Effector memory CD8-positive, alpha-beta T cell (primary cell): ENCODE measurements around the gene GLIPR1L2.
"Not testable (repeated sequence)": the region's sequence is repeated elsewhere in the genome, so short reads cannot be mapped to it uniquely, and the experiment has no call there.

ENCODE experiments used
- ATAC-seq: fragments of 150-1000 bp; cut with Tn5 transposase; replicated peaks from 2 replicates; pipeline ENCODE4 v1.10.0; 2021; ENCODE audit warnings: mild to moderate bottlenecking, moderate library complexity
- DNase-seq, 3 experiments: peaks; one replicate each; pipeline ENCODE4 v3.0.0; 2021
- H3K27ac Mint-ChIP-seq, 2 donors: one replicate each; pipeline ENCODE4 v1.8.0; 2022; ENCODE audit warnings: mild to moderate bottlenecking in 2 of 2, mixed read lengths in 2 of 2, moderate library complexity in 2 of 2
- H3K27me3 Mint-ChIP-seq, 2 donors: one replicate each; pipeline ENCODE4 v1.8.0; 2022; ENCODE audit warnings: mixed read lengths in 2 of 2
- H3K36me3 Mint-ChIP-seq: one replicate; pipeline ENCODE4 v1.8.0; 2022; ENCODE audit warnings: mild to moderate bottlenecking, moderate library complexity, mixed read lengths; ENCODE audit not compliant: insufficient read depth
- H3K4me1 Mint-ChIP-seq, 2 donors: one replicate each; pipeline ENCODE4 v1.8.0; 2022; ENCODE audit warnings: low read depth in 2 of 2, mixed read lengths in 2 of 2
- H3K4me3 Mint-ChIP-seq, 2 donors: one replicate each; pipeline ENCODE4 v1.8.0; 2022; ENCODE audit warnings: mild to moderate bottlenecking in 2 of 2, mixed read lengths in 2 of 2, moderate library complexity in 2 of 2
- H3K9me3 Mint-ChIP-seq, 2 donors: one replicate each; pipeline ENCODE4 v1.8.0; 2022; ENCODE audit warnings: mixed read lengths in 2 of 2
- total RNA-seq, 9 experiments: gene quantifications; one replicate each; lab custom pipeline; 2026; lab: John Stamatoyannopoulos, UW

GLIPR1L2 gene
- 0.07 to 2.4 (median 0.24) reads per million in 9 experiments for total RNA-seq

GRCh38 chr12:75390899-75391538, at the start of gene GLIPR1L2:
GLIPR1L2 (plus strand) TSS chr12:75391089; CDS start chr12:75391117, 28 bp downstream.
- Mint-ChIP-seq H3K27me3 (no peaks in the 10 kb centered on the region), H3K4me3 (peak within 1 kb of the TSS; percentile 90 to 92), H3K4me1 (peaks cover 24 to 36% of the 10 kb centered on the region in 2 donors), H3K9me3 (no peaks in the 10 kb centered on the region), H3K27ac (peak within 1 kb of the TSS; percentile 96 to 99), H3K36me3 (peaks cover 13% of the 10 kb centered on the region)
- DNase-seq (peak; percentile 81 to 85 (median 83)), ATAC-seq (peak; percentile 89)

- DNase-seq = no peak
- no peak overlapping the region for H3K27ac Mint-ChIP-seq
- no peaks in the 10 kb centered on the region for H3K9me3 Mint-ChIP-seq
These were observed 49.0 kb upstream of the GLIPR1L2 start for GRCh38 chr12:75341873-75342272.

GRCh38 chr12:75345531-75345930, 45.4 kb upstream of the GLIPR1L2 start:
- ATAC-seq (no peak), DNase-seq (no peak)
- no peak overlapping the region for H3K27ac Mint-ChIP-seq

More at GRCh38 chr12:75341873-75342272, 49.0 kb upstream of the GLIPR1L2 start:
- Mint-ChIP-seq H3K4me1 (peaks cover 0 to 4% of the 10 kb centered on the region in 2 donors), H3K36me3 (no peaks in the 10 kb centered on the region), H3K27me3 (no peaks in the 10 kb centered on the region), H3K4me3 (no peak overlapping the region)
- no peak for ATAC-seq

GRCh38 chr12:75346215-75346614, 44.7 kb upstream of the GLIPR1L2 start:
- peak; percentile 91 for ATAC-seq
- not testable (repeated sequence) for H3K36me3 Mint-ChIP-seq, H3K27me3 Mint-ChIP-seq, H3K9me3 Mint-ChIP-seq, DNase-seq, H3K4me3 Mint-ChIP-seq, H3K4me1 Mint-ChIP-seq
- H3K27ac Mint-ChIP-seq = peak overlapping the region in 1 of 2 donors; percentile 46

More at GRCh38 chr12:75345531-75345930, 45.4 kb upstream of the GLIPR1L2 start:
- Mint-ChIP-seq H3K36me3 (no peaks in the 10 kb centered on the region), H3K4me3 (no peak overlapping the region), H3K9me3 (no peaks in the 10 kb centered on the region), H3K27me3 (no peaks in the 10 kb centered on the region), H3K4me1 (peaks cover 1 to 4% of the 10 kb centered on the region in 2 donors)

- Mint-ChIP-seq H3K27me3 (no peaks in the 10 kb centered on the region), H3K9me3 (peaks cover 0 to 3% of the 10 kb centered on the region in 2 donors)
These were observed 40.9 kb upstream of the GLIPR1L2 start for GRCh38 chr12:75349946-75350345.

GRCh38 chr12:75350413-75350812, 40.5 kb upstream of the GLIPR1L2 start:
- H3K36me3 Mint-ChIP-seq = no peaks in the 10 kb centered on the region
- DNase-seq (no peak), ATAC-seq (no peak)
- no peak overlapping the region for H3K4me3 Mint-ChIP-seq
- no peak overlapping the region for H3K27ac Mint-ChIP-seq
- H3K27me3 Mint-ChIP-seq = no peaks in the 10 kb centered on the region
- peaks cover 4 to 12% of the 10 kb centered on the region in 2 donors for H3K4me1 Mint-ChIP-seq
- H3K9me3 Mint-ChIP-seq = peaks cover 0 to 6% of the 10 kb centered on the region in 2 donors

More at GRCh38 chr12:75349946-75350345, 40.9 kb upstream of the GLIPR1L2 start:
- no peak for ATAC-seq
- Mint-ChIP-seq H3K4me3 (no peak overlapping the region), H3K27ac (no peak overlapping the region), H3K36me3 (no peaks in the 10 kb centered on the region), H3K4me1 (peaks cover 4 to 12% of the 10 kb centered on the region in 2 donors)
- no peak for DNase-seq

- no peak for ATAC-seq
- Mint-ChIP-seq H3K9me3 (peaks cover 0 to 6% of the 10 kb centered on the region in 2 donors), H3K4me1 (peaks cover 4 to 8% of the 10 kb centered on the region in 2 donors), H3K27me3 (no peaks in the 10 kb centered on the region), H3K36me3 (no peaks in the 10 kb centered on the region), H3K4me3 (no peak overlapping the region), H3K27ac (no peak overlapping the region)
- DNase-seq = no peak
These were observed 36.9 kb upstream of the GLIPR1L2 start for GRCh38 chr12:75354011-75354410.

GRCh38 chr12:75360920-75361319, 30.0 kb upstream of the GLIPR1L2 start:
- no peak overlapping the region for H3K4me3 Mint-ChIP-seq
- H3K4me1 Mint-ChIP-seq = peaks cover 0 to 7% of the 10 kb centered on the region in 2 donors
- ATAC-seq (peak; percentile 36), DNase-seq (no peak)
- no peaks in the 10 kb centered on the region for H3K27me3 Mint-ChIP-seq
- no peaks in the 10 kb centered on the region for H3K36me3 Mint-ChIP-seq
- H3K27ac Mint-ChIP-seq = peak overlapping the region; percentile 77 to 78
- no peaks in the 10 kb centered on the region for H3K9me3 Mint-ChIP-seq

- Mint-ChIP-seq H3K4me3 (no peak overlapping the region), H3K27me3 (no peaks in the 10 kb centered on the region), H3K27ac (peak overlapping the region; percentile 77 to 78), H3K9me3 (no peaks in the 10 kb centered on the region), H3K4me1 (peaks cover 2 to 7% of the 10 kb centered on the region in 2 donors), H3K36me3 (no peaks in the 10 kb centered on the region)
- DNase-seq (no peak), ATAC-seq (no peak)
These were observed 29.5 kb upstream of the GLIPR1L2 start for GRCh38 chr12:75361408-75361807.

GRCh38 chr12:75364919-75365318, 26.0 kb upstream of the GLIPR1L2 start:
- Mint-ChIP-seq H3K4me3 (no peak overlapping the region), H3K9me3 (no peaks in the 10 kb centered on the region), H3K36me3 (no peaks in the 10 kb centered on the region), H3K27ac (no peak overlapping the region), H3K4me1 (peaks cover 2 to 7% of the 10 kb centered on the region in 2 donors), H3K27me3 (no peaks in the 10 kb centered on the region)
- DNase-seq (no peak), ATAC-seq (no peak)

GRCh38 chr12:75366629-75367028, 24.3 kb upstream of the GLIPR1L2 start:
- Mint-ChIP-seq H3K27me3 (no peaks in the 10 kb centered on the region), H3K9me3 (no peaks in the 10 kb centered on the region), H3K27ac (no peak overlapping the region), H3K36me3 (no peaks in the 10 kb centered on the region), H3K4me1 (peaks cover 0 to 2% of the 10 kb centered on the region in 2 donors), H3K4me3 (no peak overlapping the region)
- ATAC-seq = no peak
- DNase-seq = no peak

- H3K27ac Mint-ChIP-seq = no peak overlapping the region
- no peaks in the 10 kb centered on the region for H3K36me3 Mint-ChIP-seq
- no peak for DNase-seq
- H3K27me3 Mint-ChIP-seq = no peaks in the 10 kb centered on the region
- peaks cover 0 to 4% of the 10 kb centered on the region in 2 donors for H3K4me1 Mint-ChIP-seq
- H3K9me3 Mint-ChIP-seq = no peaks in the 10 kb centered on the region
- H3K4me3 Mint-ChIP-seq = no peak overlapping the region
- ATAC-seq = no peak
These were observed 15.9 kb upstream of the GLIPR1L2 start for GRCh38 chr12:75374971-75375370.

GRCh38 chr12:75378354-75378753, 12.5 kb upstream of the GLIPR1L2 start:
- DNase-seq = no peak

GRCh38 chr12:75389061-75389460, 1.8 kb upstream of the GLIPR1L2 start:
- ATAC-seq = no peak

More at GRCh38 chr12:75378354-75378753, 12.5 kb upstream of the GLIPR1L2 start:
- no peak overlapping the region for H3K27ac Mint-ChIP-seq
- H3K27me3 Mint-ChIP-seq = no peaks in the 10 kb centered on the region
- H3K4me1 Mint-ChIP-seq = peaks cover 0 to 4% of the 10 kb centered on the region in 2 donors
- H3K4me3 Mint-ChIP-seq = no peak overlapping the region
- H3K36me3 Mint-ChIP-seq = no peaks in the 10 kb centered on the region
- ATAC-seq = no peak
- no peaks in the 10 kb centered on the region for H3K9me3 Mint-ChIP-seq

More at GRCh38 chr12:75389061-75389460, 1.8 kb upstream of the GLIPR1L2 start:
- peak overlapping the region; percentile 96 to 99 for H3K27ac Mint-ChIP-seq
- no peaks in the 10 kb centered on the region for H3K9me3 Mint-ChIP-seq
- no peak for DNase-seq
- H3K4me1 Mint-ChIP-seq = peaks cover 21 to 28% of the 10 kb centered on the region in 2 donors
- peak overlapping the region in 1 of 2 donors; percentile 90 for H3K4me3 Mint-ChIP-seq
- peaks cover 13% of the 10 kb centered on the region for H3K36me3 Mint-ChIP-seq
- no peaks in the 10 kb centered on the region for H3K27me3 Mint-ChIP-seq
